ENCODE measurements around the gene SPO11.
"Not testable (repeated sequence)": the region's sequence is repeated elsewhere in the genome, so short reads cannot be mapped to it uniquely, and the experiment has no call there.

SPO11 gene

DNA sequence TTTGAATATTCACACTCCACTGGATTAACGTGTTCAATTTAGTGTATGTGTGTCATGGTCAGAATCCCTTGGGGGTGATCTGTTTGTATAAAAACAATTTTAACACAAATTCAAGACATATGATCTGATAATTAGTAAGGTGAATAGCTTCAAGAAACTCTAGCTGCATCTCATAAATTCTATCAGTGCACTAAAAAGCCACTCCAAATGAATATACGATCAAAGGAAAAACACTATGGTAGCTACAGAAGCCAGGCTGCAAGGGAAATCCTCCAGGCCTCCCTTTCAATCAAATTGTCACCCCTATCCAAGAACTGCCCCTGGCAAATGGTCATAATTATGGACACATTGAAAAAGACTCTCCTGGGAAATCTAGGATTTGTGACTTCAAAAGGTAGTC lies 12.1 kb downstream of the SPO11 start:
- no peak for DNase-seq (ENCODE audit: low read depth)

DNA sequence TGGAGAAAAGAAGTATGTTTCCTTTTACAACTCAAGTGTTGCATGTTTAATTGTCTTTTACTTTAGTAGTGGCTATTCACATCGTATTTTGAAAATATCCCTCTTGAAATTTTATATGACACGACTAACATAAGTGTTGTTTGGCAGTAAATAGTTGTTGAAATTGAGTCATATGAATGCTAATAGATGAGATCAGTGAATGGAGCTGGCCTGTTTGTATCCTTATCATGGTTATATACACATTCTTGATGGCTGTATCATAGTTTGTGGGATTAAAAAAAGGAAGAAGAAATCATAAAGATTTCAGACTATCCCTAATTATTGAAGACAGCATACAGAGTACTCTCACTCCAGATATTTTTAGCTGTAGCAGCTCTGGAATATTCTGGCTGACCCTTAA lies 13.2 kb downstream of the SPO11 start:
- no peak for DNase-seq (ENCODE audit: low read depth)

DNA sequence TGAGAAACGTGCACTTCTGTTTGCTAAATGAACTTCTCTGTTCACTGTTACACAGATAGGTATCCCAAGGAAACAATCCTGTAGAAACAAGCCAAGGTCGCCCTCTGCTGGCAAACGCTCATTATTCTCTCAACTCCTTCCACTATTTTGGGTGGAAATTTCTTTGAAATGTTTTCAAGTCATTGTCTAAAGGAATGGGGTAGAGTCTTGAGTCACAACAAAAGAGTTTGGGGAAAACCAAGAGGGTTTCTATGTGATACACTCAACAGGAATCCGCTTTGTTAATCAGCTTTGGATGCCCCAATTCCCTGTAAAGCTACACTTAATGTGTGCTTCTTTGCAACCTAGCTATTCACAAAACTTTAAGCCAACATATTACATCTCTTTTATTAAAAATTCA lies 16.9 kb downstream of the SPO11 start:
- peak; percentile 55 for DNase-seq (ENCODE audit: low read depth)

DNA sequence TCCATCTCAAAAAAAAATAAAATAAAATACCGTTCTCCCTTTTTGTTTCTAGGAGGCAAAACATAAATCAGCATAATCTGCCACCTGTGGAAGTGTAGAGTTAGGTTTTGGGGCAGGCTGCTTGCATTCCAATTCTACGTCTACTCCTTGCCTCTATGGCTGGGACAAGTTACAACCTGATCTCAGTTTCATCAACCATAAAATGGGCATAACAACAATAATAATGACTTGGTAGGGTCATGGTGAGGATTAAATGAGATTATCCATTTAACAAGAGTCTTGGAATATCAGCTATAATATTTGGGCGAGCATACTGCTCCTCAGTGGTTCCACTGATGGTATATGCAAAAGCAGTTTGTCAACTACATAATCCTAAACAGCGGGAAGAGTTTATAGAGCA lies 17.8 kb downstream of the SPO11 start:
- no peak for DNase-seq (ENCODE audit: low read depth)

DNA sequence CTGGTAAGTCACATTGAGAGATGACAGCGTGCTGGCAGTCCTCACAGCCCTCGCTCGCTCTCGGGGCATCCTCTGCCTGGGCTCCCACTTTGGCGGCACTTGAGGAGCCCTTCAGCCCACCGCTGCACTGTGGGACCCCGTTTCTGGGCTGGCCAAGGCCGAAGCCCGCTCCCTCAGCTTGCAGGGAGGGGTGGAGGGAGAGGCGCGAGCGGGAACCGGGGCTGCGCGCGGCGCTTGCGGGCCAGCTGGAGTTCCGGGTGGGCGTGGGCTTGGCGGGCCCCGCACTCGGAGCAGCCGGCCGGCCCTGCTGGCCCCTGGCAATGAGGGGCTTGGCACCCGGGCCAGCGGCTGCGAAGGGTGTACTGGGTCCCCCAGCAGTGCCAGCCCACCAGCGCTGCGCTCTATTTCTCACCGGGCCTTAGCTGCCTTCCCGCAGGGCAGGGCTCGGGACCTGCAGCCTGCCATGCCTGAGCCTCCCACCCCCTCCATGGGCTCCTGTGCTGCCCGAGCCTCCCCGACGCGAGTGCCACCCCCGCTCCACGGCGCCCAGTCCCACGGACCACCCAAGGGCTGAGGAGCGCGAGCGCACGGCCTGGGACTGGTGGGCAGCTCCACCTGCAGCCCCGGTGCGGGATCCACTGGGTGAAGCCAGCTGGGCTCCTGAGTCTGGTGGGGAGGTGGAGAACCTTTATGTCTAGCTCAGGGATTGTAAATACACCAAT lies 18.8 kb downstream of the SPO11 start:
- not testable (repeated sequence) for DNase-seq (ENCODE audit: low read depth)

DNA sequence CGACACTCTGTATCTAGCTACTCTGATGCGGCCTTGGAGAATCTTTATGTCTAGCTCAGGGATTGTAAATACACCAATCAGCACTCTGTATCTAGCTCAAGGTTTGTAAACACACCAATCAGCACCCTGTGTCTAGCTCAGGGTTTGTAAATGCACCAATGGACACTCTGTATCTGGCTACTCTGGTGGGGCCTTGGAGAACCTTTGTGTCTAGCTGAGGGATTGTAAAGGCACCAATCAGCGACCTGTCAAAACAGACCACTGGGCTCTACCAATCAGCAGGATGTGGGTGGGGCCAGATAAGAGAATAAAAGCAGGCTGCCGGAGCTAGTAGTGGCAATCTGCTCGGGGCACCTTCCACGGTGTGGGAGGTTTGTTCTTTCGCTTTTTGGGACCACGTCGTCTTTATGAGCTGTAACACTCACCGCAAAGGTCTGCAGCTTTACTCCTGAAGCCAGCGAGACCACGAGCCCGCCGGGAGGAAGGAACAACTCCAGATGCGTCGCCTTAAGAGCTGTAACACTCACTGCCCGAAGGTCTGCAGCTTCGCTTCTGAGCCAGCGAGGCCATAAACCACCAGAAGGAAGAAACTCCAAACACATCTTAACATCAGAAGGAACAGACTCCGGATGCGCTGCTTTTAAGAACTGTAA lies 19.4 kb downstream of the SPO11 start:
- DNase-seq (ENCODE audit: low read depth): not testable (repeated sequence)

DNA sequence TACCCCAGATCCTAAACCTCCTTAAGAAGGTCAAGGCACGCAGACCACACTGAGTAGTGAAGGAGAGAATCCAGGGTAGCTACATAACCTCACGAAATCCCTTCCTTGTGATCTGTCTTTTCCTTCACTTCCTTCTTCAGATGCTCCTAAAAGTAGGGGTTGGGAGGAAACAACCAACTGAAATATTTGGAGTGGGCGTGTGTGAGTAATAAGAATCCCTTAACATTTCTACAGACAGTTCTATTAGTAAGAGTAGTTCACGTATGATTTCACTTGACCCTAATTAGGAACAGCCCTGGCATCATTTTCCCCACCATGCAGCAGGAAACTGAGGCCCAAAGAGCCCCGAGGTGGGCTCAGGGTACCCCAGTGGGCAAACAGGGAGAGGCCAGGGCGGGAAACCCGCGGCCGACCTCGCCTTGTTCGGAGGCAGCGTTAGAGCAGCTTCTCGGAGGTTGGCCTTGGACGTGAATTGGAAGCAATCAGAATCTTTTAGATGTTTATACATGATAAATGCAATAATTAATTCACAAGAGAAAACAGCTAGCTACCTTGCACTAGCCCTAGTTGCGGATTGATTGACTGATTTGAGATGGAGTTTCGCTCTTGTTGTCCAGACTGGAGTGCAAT lies 20.6 kb downstream of the SPO11 start:
- no peak for DNase-seq (ENCODE audit: low read depth)

DNA sequence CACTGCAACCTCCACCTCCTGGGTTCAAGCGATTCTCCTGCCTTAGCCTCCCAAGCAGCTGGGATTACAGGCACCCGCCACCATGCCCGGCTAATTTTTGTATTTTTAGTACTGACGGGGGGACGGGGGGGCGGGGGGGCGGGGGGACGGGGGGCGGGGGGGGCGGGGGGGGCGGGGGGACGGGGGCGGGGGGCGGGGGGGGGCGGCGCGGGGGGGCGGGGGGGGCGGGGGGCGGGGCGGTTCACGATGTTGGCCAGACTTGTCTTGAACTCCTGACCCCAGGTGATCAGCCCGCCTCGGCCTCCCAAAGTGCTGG lies 21.1 kb downstream of the SPO11 start:
- DNase-seq (ENCODE audit: low read depth): not testable (repeated sequence)

DNA sequence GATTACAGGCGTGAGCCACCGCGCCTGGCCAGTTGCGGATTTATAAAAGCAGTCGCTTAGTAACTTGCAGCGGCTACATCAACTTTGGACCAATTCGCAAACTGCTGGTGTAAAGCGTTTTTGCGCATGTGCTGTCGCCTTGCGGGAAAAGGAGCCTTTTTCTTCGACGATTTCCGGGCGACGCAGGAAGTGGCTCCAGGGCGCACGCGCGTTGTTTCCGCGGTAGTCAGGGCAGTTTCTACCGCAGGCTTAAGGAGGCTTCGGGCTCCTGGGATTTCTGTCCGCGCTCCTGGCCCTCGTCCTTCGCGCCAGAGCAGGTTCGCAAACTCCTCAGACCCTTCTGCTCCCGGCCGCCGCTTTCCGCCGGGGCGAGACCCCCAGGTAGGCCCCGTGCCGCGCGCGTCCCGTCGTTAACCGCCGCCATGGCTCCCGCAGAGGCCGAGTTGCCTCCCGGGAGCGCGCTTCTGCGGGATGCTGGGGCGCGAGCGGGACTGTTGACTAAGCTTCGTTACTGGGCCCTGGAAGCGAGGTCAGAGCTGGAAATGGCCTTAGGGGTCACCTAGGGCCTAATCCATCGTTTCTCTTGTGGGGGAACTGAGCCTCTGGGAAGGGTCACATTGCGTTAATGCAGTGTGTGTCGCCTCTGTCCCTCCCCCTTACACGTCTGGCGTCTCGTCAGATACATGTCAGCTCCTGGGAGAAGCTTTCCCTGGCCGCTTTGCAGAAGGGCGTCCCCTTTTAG lies 21.6 kb downstream of the SPO11 start, which contains the start of gene RAE1:
RAE1 (plus strand) TSS at position 214 of the 742 bp plus-strand sequence. CDS start 2,784 bp downstream, outside the sequence.
- peak; percentile 85 for DNase-seq (ENCODE audit: low read depth)

DNA sequence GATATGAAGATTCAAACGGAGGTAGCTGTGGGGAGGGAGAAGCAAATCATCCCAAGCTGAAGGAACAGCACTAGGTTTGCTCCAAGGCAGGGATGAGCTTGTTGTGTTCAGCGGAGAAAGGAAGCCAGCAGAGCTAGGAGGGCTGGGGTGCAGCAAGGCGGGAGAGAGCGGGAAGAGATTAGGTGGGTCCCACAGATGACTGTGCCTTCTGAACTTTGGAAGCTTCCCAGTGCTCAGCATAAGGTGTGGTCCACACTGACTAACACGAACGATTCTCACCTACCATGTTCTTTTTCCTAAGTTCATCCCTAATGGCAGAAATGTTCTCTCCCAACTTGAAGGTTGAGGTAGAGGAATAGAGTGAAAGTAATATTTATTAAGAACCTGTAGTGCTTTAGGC lies 22.7 kb downstream of the SPO11 start:
- no peak for DNase-seq (ENCODE audit: low read depth)

DNA sequence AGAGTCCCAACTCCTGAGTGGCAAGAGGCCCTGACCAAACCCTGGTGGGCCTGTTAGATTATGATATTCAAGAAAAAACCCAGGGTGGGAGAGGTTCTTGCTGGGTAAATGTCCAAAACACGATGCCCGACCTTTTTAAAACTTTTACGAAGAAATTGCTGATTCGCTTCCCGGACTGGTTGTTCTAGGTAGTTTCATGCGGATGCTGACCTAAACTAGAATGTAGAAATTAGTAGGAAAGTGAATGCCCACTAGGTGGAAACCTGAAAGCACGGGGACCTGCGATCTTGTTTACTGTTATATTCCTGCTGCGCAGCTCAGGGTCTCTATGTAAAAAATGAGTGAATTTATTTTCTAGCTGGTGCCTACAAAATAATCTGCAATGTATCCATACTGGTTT lies 23.7 kb downstream of the SPO11 start:
- no peak for DNase-seq (ENCODE audit: low read depth)

DNA sequence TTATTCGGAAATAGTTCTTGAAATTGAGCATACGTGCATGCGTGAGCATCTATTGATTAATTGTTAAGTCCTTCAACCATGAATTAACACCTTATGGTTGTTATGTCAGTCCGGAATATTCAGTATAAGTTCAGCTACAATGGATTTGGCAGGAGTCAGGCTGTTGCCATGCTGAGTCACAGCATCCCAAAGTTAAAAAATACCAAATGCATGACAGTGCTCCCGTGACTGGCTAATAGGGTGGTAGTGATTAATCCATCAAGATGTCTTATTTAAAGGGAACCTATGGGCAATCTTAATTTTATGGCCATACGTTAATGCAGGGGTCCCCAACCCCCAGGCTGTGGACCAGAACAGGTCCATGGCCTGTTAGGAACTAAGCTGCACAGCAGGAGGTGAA lies 31.9 kb downstream of the SPO11 start:
- peak; percentile 62 for DNase-seq (ENCODE audit: low read depth)

DNA sequence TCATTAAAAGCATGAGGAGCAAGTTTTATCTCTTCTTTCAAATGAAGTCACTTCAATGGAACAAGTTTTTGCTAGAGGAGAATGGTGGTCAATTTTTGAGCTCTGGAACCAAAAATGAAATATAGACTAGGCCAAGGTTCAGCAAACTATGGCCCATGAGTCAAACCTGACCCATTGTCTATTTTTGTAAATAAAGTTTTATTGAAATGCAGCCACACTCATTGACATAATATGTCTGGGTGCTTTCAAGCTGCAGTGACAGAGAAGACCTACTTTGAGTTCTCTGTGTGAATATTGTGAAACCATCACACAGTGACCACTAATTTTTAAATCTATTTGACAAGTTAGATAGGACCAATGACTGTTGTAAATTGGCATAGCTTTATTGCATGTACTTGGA lies 34.8 kb downstream of the SPO11 start:
- DNase-seq (ENCODE audit: low read depth): no peak

DNA sequence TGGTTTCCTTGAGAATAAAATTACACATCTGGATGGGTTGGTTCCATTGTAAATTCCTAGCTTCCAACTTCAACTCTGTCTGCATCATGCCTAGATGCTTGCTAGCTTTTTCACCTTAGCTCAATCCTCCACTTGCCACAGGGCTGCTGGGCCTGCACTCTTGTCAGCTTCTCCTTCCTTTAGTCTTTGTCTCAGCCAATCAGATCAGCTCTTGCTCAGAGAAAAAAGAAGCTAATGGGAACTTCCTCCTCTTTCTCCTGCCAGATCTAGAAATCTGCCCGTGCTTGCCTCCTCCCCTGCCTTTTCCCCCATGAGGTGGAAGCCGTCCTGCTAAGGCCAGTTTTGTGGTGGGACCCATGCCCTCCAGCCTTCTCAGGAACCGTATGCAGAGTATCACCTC lies 40.0 kb downstream of the SPO11 start:
- DNase-seq (ENCODE audit: low read depth): no peak

DNA sequence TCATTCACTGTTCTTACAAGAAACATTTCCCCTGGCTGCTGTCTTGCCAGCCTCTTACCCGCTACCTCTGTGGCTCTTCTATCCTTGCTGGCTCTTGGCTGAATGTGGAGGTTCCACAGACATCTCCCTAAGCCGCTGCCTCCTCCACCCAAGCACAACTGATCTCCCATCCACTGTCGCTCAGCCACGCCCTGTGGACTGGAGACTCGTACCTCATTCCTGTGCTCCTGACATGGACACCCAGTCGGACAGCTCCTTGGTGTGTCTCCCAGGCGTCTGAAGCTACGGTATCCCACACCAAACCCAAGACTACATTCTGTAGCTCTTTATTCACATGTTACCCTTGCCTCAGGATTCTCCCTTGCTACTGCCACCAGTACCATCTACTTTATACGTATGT lies 40.7 kb downstream of the SPO11 start:
- DNase-seq (ENCODE audit: low read depth): no peak

DNA sequence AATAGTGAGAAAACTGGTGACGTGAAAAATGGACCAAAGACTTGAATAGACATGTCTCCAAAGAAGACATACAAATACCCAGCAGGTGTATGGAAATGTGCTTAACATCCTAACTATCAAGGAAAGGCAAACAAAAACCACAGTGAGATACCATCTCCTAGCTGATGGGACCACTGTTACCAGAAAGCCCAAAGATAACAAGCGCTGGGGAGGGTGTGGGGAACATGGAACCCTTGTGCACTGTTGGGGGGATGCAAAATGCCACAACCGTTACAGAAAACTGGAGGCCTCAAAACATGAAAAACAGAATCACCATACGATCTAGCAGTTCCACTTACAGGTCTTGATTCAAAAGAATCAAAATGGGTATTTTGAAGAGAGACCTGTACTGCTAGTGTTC lies 41.8 kb downstream of the SPO11 start:
- no peak for DNase-seq (ENCODE audit: low read depth)

DNA sequence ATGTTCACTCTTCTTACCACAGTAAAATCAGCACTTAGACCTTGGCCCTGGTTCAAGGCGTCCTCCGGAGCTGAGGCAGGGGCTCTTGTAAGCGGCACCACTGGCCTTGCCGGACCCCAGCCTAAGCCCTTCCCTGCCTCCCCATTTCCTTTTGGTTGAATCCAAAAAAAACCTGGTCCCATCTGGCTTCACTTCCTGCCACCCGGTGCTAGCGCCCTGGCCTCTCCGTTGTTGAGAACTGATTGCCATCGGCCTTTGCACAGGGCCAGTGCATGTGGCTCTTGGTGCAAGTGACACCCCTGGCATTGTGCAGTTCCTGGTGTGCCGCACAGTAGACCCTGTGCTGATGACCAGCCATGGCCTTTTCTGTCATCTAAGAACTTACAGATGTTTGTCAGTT lies 42.6 kb downstream of the SPO11 start:
- no peak for DNase-seq (ENCODE audit: low read depth)

DNA sequence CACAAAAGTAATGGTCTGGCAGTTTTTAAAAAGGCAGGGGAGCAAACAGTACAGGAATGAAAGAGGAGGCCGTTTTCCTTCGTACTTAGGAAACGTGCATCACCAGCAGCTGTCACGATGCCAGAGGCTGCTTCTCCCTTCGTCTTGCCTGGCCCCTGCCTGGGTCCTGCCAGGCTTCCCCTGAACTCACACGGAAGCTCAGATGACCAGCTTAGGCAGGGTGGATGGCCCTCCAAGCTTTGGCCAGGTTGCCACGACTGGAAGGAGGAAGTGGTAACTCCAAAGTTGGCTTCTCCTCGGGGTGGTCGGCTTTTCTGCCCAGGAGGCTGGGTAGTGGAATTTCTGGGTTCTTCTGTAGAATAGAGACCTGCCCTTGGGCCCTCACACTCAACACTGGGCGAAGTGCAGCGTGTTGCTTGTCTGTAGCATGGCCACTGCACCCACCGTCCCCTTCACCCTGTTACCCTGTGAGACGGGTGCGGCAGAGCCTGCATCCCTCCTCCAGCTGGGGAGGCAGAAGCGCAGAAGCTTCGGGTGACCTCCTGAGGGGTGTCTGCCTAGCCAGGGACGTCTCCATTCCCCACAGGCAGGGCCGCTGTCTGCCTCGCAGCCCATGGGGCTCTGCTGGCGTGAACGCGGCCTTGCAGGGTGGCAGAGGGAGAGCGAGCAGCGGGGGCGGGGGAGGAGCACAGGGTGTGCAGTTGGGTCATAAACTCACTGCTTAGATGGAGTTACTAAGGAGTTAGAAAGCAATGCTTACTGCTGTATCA lies 43.2 kb downstream of the SPO11 start:
- no peak for DNase-seq (ENCODE audit: low read depth)

DNA sequence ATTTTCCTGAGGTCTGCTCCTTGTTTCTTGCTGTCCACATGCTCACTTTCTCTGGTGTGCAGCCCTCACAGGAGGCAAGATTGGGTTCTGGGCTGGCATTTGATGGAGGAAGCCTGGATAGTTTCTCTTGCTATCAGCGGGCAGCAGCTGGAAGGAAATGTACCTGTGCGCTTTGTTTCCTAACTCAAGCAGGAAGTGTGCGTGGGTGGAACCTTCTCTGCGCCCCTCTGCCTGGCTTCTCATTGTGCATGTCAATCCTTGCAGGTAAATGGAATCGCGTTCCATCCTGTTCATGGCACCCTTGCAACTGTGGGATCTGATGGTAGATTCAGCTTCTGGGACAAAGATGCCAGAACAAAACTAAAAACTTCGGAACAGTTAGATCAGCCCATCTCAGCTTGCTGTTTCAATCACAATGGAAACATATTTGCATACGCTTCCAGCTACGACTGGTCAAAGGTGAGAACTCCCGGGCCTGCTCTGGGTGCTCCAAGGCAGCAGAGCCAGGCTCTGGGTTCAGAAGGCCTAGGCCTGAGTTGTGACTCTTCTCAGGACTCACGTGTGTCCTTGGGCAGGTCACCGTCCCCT lies 44.8 kb downstream of the SPO11 start:
- DNase-seq (ENCODE audit: low read depth): no peak

DNA sequence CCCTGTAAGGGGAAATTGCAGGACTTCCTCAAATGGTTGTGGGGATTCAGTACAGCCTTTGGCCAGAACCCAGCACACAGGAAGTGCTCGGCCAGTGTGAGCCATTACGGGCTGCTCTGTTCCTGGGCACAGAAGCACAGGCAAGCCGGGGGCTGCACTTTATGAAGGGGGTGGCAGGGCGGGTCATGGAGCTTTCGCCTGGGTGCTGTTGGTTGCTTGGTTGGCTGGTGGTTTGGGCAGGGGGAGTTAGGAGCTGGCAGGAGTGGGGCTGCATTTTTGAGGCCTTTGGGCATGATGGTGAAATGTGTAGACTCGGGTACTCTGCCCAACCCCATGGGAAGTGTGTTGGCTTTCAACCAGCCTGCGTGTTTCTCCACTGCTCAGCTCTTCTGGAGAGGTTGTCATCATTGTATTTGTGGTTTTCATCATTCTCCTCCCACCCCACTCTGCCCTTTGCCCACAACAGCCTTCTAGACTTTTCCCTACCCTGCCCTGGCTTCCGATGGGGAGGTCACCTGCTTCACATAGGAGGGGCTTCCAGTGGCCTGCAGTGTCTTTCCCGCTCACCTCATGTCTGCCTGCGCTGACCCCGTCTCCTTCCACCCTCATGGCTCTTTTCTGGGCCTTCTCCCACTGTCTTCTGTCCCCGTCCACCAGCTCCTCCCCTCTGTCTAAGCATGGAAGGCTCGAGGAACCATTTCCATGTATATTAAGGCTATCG lies 45.5 kb downstream of the SPO11 start:
- DNase-seq (ENCODE audit: low read depth): no peak

DNA sequence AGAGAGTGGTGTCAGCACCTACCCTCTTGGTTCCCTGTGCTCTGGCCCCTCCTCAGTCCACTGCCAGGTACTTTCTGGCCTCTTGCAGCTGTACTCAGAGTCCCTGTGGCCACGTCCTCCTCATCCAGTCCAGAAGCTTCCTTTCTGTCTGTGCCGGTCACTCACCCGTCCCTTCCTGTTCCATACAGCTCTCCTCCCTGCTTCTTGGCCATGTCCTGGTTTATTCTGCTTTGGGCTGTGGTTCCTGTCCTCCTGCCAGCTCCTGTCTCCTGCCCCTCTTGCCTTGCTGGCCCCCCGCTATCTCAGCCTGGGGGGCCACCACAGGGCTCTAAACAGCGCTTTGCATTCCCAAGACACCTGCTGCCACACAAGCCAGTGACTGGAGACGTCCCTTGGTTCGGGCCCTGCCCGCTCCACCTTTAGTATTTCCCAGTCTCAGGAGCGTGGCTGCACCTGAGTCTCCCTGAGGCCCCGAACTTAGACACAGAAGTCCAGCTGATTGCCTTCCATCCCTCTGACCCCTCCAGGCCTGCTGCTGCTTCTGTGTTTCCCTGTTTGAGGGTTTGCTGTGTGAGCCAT lies 46.1 kb downstream of the SPO11 start:
- no peak for DNase-seq (ENCODE audit: low read depth)

Measured in GM04504 (cell line).